ENCODE data around the gene EAF2.

- TF ChIP-seq CTCF (IDR thresholded peaks at IDR 0.05) = no peak
- no peak for TF ChIP-seq POLR2A (IDR thresholded peaks at IDR 0.05)
Observed at GRCh38 chr3:121852256-121852655, 17.2 kb downstream of the EAF2 start.
